Endothelial cell of umbilical vein (primary cell): ENCODE results near the gene PTPRU. TPM values are rescaled to one million over a fixed set of nuclear protein-coding genes. Genes with fewer than 3 reads are reported as not detected.

Source experiments
- BruUV-seq: library from RNA; stranded (reverse); fragments of 400-500 nt; replicated peaks from 2 replicates; lab custom pipeline; 2021; lab: Mats Ljungman, UMichigan
- CTCF ChIA-PET: fragments of 300-600, 350-600 bp; sonication (Branson Sonifier 250); formaldehyde crosslinking; loops from one replicate; lab custom pipeline; 2021; ENCODE audit warnings: antibody characterized with exemption, inconsistent platforms; lab: Charles Lee
- POLR2A ChIA-PET: fragments of 300-600, 350-600 bp; sonication (Branson Sonifier 250); formaldehyde crosslinking; loops from one replicate; lab custom pipeline; 2021; ENCODE audit warnings: antibody characterized with exemption, inconsistent platforms; lab: Charles Lee
- DNase-seq: peaks from one replicate; pipeline ENCODE4 v3.0.0-alpha.2; 2011; ENCODE audit warnings: low read depth, low spot score
- FAIRE-seq: peaks from 2 replicates; lab custom pipeline; 2011; peaks lifted over from hg19 to GRCh38; lab: Jason Lieb, UNC
- H2AFZ ChIP-seq: 2 replicates; pipeline ENCODE4 v1.6.0; 2012; ENCODE audit warnings: low read depth, low read length, control low read depth, inconsistent platforms
- H3K27ac ChIP-seq: 2 replicates; pipeline ENCODE4 v1.5.1; 2011; ENCODE audit warnings: low read depth, mild to moderate bottlenecking, control low read depth, low read length, moderate library complexity; ENCODE audit not compliant: insufficient read depth
- H3K27me3 ChIP-seq, 2 experiments: 2 replicates each; pipeline versions ENCODE4 v1.6.0 to v1.6.1; 2011; ENCODE audit warnings: low read length in 2 of 2, mixed read lengths in 1 of 2; ENCODE audit not compliant: control insufficient read depth in 2 of 2, insufficient read depth in 2 of 2
- H3K36me3 ChIP-seq, 2 experiments: 2 replicates in 1 of 2; 3 replicates in 1 of 2; pipeline ENCODE4 v1.5.1; 2011; ENCODE audit warnings: low read length in 2 of 2, mild to moderate bottlenecking in 1 of 2, moderate library complexity in 1 of 2; ENCODE audit not compliant: control insufficient read depth in 2 of 2, insufficient read depth in 2 of 2; ENCODE audit errors: extremely low read depth in 1 of 2
- H3K4me1 ChIP-seq: 3 replicates; pipeline ENCODE4 v1.5.1; 2011; ENCODE audit warnings: mild to moderate bottlenecking, low read length; ENCODE audit not compliant: control insufficient read depth, insufficient read depth; ENCODE audit errors: extremely low read depth
- H3K4me2 ChIP-seq: 2 replicates; pipeline ENCODE4 v1.6.1; 2011; ENCODE audit warnings: low read length, control low read depth, mixed read lengths; ENCODE audit not compliant: insufficient read depth
- H3K4me3 ChIP-seq, 3 experiments: fragments of 200-600 bp in 1 of 3; sonication (generic), shearing (Covaris generic) in 1 of 3; replicated peaks in 1 of 3; 2 replicates each; pipeline ENCODE4 v1.5.1; 2011 to 2016; ENCODE audit warnings: control low read depth in 3 of 3, low read length in 3 of 3, mild to moderate bottlenecking in 2 of 3, inconsistent platforms in 1 of 3, low read depth in 1 of 3, moderate library complexity in 1 of 3; ENCODE audit not compliant: insufficient read depth in 1 of 3
- H3K79me2 ChIP-seq: 2 replicates; pipeline ENCODE4 v1.6.0; 2012; ENCODE audit warnings: low read length, inconsistent platforms; ENCODE audit not compliant: control insufficient read depth, insufficient read depth
- H3K9ac ChIP-seq: replicated peaks from 2 replicates; pipeline ENCODE3; 2011; ENCODE audit warnings: low read length, control low read depth; ENCODE audit not compliant: insufficient read depth; ENCODE audit errors: extremely low read depth
- H3K9me1 ChIP-seq: replicated peaks from 3 replicates; pipeline ENCODE4 v1.6.0; 2011; ENCODE audit warnings: mild to moderate bottlenecking, low read length; ENCODE audit not compliant: control insufficient read depth, insufficient read depth; ENCODE audit errors: extremely low read depth
- H3K9me3 ChIP-seq: replicated peaks from 2 replicates; pipeline ENCODE4 v1.5.1; 2012; ENCODE audit warnings: low read length, inconsistent platforms; ENCODE audit not compliant: control insufficient read depth, insufficient read depth
- H4K20me1 ChIP-seq: replicated peaks from 2 replicates; pipeline ENCODE3; 2011; ENCODE audit warnings: mild to moderate bottlenecking, low read length; ENCODE audit not compliant: control insufficient read depth, insufficient read depth; ENCODE audit errors: extremely low read depth
- EZH2 ChIP-seq: IDR thresholded peaks from 2 replicates; pipeline ENCODE4 v1.6.1; 2012; ENCODE audit warnings: borderline replicate concordance, low read depth, mild to moderate bottlenecking, moderate library complexity, low read length, inconsistent platforms; ENCODE audit not compliant: severe bottlenecking
- FOS ChIP-seq: IDR thresholded peaks from 2 replicates; pipeline ENCODE4 v1.6.1; 2011; ENCODE audit warnings: mild to moderate bottlenecking, low read length, moderate library complexity, borderline replicate concordance; ENCODE audit not compliant: insufficient read depth
- GATA2 ChIP-seq: IDR thresholded peaks from 2 replicates; pipeline ENCODE4 v1.7.0; 2011; ENCODE audit warnings: low read depth, mild to moderate bottlenecking, moderate library complexity, mixed read lengths, low read length; ENCODE audit not compliant: insufficient read length, insufficient read depth
- JUN ChIP-seq: IDR thresholded peaks from 2 replicates; pipeline ENCODE4 v1.6.1; 2011; ENCODE audit warnings: borderline replicate concordance, low read depth; ENCODE audit not compliant: insufficient read length, insufficient read depth
- MYC ChIP-seq: IDR thresholded peaks from one replicate; pipeline ENCODE4 v1.6.1; 2011; ENCODE audit warnings: mild to moderate bottlenecking, low read depth, low read length
- POLR2A ChIP-seq: IDR thresholded peaks from 2 replicates; pipeline ENCODE4 v1.6.1; 2012; ENCODE audit warnings: low read depth, mild to moderate bottlenecking, control low read depth, low read length
- POLR2AphosphoS5 ChIP-seq: IDR thresholded peaks from 2 replicates; pipeline ENCODE4 v1.6.1; 2012; ENCODE audit warnings: low read depth, mild to moderate bottlenecking, control low read depth, low read length, moderate library complexity; ENCODE audit not compliant: insufficient read depth
- dilution Hi-C: fragments of 300-500 bp; cut with MboI; formaldehyde crosslinking; loops from one replicate; pipeline ENCODE4 v1.15.0; 2019; ENCODE audit warnings: low sequenced_read_pairs; ENCODE audit not compliant: extremely low pct_ligation_motif_present
- intact Hi-C: fragments of 100-400 bp; cut with micrococcal nuclease; formaldehyde crosslinking; loops from one replicate; pipeline ENCODE4 v1.10.0; 2022
- polyA plus RNA-seq, 4 experiments: library from polyadenylated mRNA; depleted of rRNA in 3 of 4; stranded (reverse) in 3 of 4; unstranded in 1 of 4; fragments of >200 nt; gene quantifications; 2 replicates each; pipeline versions ENCODE4 v1.2.1 to v1.2.3, GENCODE V29; 2011 to 2012; ENCODE audit warnings: missing spikeins in 1 of 4
- total RNA-seq: library from RNA; stranded (reverse); gene quantifications from 2 replicates; pipeline ENCODE4 v1.2.3, GENCODE V29; 2021
- TF ChIP-seq, protein P1 (sequence below), 2 donors: IDR thresholded peaks; 1 replicate in 1 of 2; 2 replicates in 1 of 2; pipeline ENCODE4 v1.5.1; 2011; ENCODE audit warnings: low read length in 2 of 2, mild to moderate bottlenecking in 2 of 2, moderate library complexity in 2 of 2, control low read depth in 1 of 2, inconsistent platforms in 1 of 2, low read depth in 1 of 2; ENCODE audit not compliant: insufficient read depth in 1 of 2; ENCODE audit errors: extremely low read depth in 1 of 2
- TF ChIP-seq, protein P2 (sequence below): IDR thresholded peaks from 2 replicates; pipeline ENCODE4 v1.6.1; 2011; ENCODE audit not compliant: insufficient read depth, insufficient read length

PTPRU gene
- total and polyA plus RNA-seq, 2 donors (not counting 3 experiments of a cell fraction or from before 2014, with no cell fraction given), result 0.58 to 2.6 TPM

DNA sequence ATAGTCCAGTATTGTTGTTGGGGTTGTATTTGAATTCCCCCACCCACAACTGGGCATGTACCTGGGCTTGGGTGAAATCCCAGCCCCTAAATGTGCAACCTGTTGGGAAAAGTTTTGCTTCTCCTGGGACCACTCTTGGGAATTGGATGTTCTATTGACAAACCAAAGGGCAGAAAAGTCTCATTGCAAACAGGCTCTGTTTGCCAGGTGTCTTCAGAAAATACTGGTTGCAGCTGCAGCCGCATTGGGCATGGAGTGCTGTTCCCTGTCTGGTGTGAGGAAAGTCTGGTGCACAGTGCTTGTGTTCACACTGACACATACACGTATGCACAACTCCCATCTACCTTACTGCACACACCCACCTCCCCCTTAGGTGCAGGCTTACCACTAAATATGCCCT lies 12.1 kb downstream of the PTPRU start:
- H3K4me1 ChIP-seq, result no peaks in the 10 kb centered on the region
- dilution Hi-C loops, result loop anchor here (25.0 kb wide), 1 partner anchor 839 kb away; no protein-coding TSS in a partner anchor
- H3K9me3 ChIP-seq, result no peaks in the 10 kb centered on the region
- H3K9me1 ChIP-seq, result no peaks in the 10 kb centered on the region
- no peaks in the 10 kb centered on the region for H3K36me3 ChIP-seq
- ChIA-PET CTCF (no interaction called here), POLR2A (no interaction called here)
- no peak overlapping the region for H2AFZ ChIP-seq
- no peak overlapping the region for H3K4me2 ChIP-seq
- no peak for DNase-seq
- FAIRE-seq, result no peak
- peaks cover 0 to 1% of the 10 kb centered on the region in 2 experiments for H3K27me3 ChIP-seq
- no peak overlapping the region for H3K27ac ChIP-seq
- BruUV-seq, result no TSS peak
- TF ChIP-seq EZH2, result no peak
- TF ChIP-seq, protein P1, sequence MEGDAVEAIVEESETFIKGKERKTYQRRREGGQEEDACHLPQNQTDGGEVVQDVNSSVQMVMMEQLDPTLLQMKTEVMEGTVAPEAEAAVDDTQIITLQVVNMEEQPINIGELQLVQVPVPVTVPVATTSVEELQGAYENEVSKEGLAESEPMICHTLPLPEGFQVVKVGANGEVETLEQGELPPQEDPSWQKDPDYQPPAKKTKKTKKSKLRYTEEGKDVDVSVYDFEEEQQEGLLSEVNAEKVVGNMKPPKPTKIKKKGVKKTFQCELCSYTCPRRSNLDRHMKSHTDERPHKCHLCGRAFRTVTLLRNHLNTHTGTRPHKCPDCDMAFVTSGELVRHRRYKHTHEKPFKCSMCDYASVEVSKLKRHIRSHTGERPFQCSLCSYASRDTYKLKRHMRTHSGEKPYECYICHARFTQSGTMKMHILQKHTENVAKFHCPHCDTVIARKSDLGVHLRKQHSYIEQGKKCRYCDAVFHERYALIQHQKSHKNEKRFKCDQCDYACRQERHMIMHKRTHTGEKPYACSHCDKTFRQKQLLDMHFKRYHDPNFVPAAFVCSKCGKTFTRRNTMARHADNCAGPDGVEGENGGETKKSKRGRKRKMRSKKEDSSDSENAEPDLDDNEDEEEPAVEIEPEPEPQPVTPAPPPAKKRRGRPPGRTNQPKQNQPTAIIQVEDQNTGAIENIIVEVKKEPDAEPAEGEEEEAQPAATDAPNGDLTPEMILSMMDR (IDR thresholded peaks at IDR 0.05; ENCODE audit: extremely low read depth in 1 of 2, insufficient read depth in 1 of 2, low read depth in 1 of 2, low read length in 2 of 2), result no peak
- TF ChIP-seq MYC, result no peak
- H3K9ac ChIP-seq, result no peak overlapping the region
- no peak overlapping the region for H3K4me3 ChIP-seq
- intact Hi-C loops, result no loop called here
- H4K20me1 ChIP-seq, result no peaks in the 10 kb centered on the region
- H3K79me2 ChIP-seq, result no peaks in the 10 kb centered on the region

DNA sequence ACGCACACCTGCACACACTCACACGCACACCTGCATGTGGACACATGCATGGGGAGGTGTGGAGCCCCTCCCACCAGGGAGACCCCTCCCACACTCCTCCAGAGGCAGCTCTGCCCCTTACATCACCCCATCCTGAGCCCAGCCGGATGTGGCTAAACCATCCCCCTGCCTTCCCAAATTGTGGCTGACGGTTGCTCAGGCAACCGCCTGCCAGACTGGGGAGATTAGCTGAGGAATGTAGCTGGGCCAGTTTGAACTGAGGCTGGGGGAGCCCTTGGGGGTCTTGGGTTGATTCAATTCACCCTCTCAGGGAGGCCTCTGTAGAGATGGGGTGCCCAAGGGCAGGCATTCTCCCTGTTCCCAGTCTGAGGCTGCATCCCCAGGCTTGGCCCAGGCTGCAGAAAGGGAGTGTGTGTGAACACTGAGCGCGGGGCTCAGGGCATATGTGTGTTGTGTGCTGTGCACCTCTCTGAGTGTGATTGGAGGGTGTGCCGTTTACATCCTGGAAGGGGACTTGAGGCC lies 12.9 kb downstream of the PTPRU start:
- Histone ChIP-seq H3K27ac (no peak overlapping the region), H3K9me1 (no peaks in the 10 kb centered on the region), H3K4me3 (no peak overlapping the region), H3K4me2 (no peak overlapping the region), H4K20me1 (no peaks in the 10 kb centered on the region), H3K79me2 (no peaks in the 10 kb centered on the region), H3K36me3 (no peaks in the 10 kb centered on the region), H3K4me1 (no peaks in the 10 kb centered on the region), H2AFZ (no peak overlapping the region), H3K9me3 (no peaks in the 10 kb centered on the region), H3K27me3 (peaks cover 0 to 1% of the 10 kb centered on the region in 2 experiments), H3K9ac (no peak overlapping the region)
- no peak for FAIRE-seq
- intact Hi-C loops (no loop called here), dilution Hi-C loops (loop anchor here (25.0 kb wide), 1 partner anchor 838 kb away; no protein-coding TSS in a partner anchor)
- CTCF ChIA-PET, result no interaction called here
- no TSS peak for BruUV-seq
- POLR2A ChIA-PET, result interaction anchor here (0.6 kb wide), 1 partner anchor 1437 kb away, joined by 3 read pairs; no protein-coding TSS in a partner anchor
- no peak for DNase-seq
- TF ChIP-seq GATA2 (no peak), POLR2AphosphoS5 (no peak), MYC (no peak), JUN (no peak), EZH2 (no peak), FOS (no peak), POLR2A (no peak)
- TF ChIP-seq, protein P2, sequence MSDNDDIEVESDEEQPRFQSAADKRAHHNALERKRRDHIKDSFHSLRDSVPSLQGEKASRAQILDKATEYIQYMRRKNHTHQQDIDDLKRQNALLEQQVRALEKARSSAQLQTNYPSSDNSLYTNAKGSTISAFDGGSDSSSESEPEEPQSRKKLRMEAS, result no peak
- TF ChIP-seq, protein P1 (IDR thresholded peaks at IDR 0.05; ENCODE audit: extremely low read depth in 1 of 2, insufficient read depth in 1 of 2, low read depth in 1 of 2, low read length in 2 of 2), result no peak
